Measurements from ENCODE around the gene PGP.

PGP gene

GRCh38 chr16:2235234-2235651 is 20.6 kb upstream of the PGP start:
- TF ChIP-seq CTCF (IDR thresholded peaks at IDR 0.05): no peak

DNA sequence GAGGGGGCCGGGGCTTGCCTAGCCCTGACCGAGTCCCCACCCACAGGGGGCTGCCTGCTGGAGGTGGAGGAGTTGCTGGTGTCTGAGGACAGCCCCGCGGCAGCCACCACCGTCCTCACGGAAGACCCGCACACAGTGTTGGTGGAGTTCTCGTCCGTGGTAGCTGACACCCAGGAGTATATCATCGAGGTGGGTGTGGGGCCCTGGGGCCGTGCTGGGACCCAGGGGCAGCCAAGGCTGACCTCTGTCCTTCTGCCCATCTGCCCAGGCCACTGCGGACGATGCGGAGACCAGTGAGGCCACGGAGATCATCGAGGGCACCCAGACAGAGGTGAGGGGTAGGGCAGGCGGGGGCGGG is 20.2 kb upstream of the PGP start:
- TF ChIP-seq CTCF (IDR thresholded peaks at IDR 0.05): no peak

DNA sequence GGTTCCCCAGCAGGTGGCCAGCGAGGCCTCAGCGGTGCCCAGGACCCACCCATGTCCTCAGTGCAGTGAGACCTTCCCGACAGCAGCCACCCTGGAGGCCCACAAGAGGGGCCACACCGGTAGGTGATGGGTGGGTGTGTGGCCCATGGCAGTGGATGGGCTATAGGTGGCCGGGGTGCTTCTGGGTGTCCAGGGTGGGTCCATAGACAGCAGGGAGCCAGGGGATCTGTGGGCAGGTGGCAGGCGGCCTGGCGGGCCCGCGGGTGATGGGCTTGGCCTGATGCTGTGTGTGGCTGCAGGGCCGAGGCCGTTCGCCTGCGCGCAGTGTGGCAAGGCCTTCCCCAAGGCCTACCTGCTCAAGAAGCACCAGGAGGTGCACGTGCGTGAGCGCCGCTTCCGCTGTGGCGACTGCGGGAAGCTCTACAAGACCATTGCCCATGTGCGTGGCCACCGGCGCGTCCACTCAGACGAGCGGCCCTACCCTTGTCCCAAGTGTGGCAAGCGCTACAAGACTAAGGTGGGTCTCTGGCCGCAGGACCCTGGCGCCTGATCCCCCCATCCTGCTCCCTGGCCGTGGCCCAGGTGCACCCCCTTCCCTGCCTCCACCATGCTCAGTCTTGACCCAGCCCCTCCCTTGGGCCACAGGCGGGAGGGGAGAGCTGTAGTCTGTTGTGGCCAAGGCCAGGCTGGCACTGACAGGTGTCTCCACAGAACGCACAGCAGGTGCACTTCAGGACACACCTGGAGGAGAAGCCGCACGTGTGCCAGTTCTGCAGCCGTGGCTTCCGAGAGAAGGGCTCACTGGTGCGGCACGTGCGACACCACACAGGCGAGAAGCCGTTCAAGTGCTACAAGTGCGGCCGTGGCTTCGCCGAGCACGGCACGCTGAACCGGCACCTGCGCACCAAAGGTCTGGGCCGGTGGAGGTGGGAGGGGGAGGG is 19.5 kb upstream of the PGP start:
- no peak for TF ChIP-seq CTCF (IDR thresholded peaks at IDR 0.05)

- TF ChIP-seq CTCF (IDR thresholded peaks at IDR 0.05): no peak
Measured at GRCh38 chr16:2233046-2233775, 18.6 kb upstream of the PGP start.

DNA sequence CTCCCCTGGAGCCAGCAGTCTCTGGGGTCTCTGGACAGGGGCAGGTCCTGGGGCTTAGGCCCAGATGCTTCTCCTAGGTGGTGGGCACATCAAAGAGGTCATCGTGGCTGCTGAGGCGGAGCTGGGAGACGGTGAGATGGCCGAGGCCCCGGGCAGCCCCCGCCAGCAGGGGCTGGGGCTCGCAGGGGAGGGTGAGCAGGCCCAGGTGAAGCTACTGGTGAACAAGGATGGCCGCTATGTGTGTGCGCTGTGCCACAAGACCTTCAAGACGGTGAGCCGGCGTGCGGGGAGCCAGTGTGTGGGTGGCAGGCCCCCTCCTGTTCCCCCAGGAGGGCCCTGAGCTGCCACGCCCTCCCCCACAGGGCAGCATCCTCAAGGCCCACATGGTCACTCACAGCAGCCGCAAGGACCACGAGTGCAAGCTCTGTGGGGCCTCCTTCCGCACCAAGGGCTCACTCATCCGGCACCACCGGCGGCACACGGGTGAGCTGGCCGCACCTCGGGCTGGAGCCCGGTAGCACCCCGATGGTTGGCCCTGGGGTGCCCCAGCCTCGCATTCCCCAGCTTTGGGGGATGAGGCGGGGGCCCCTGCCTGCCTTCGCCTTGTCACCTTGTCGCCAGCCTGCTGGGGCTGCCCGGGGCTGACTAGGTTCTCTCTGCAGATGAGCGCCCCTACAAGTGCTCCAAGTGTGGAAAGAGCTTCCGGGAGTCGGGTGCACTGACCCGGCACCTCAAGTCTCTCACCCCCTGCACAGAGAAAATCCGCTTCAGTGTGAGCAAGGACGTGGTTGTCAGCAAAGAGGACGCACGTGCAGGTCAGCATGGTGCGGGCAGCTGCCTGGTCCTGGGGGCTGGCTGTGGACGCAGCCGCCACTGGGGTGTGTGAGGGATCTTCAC is 17.7 kb upstream of the PGP start:
- TF ChIP-seq CTCF (IDR thresholded peaks at IDR 0.05): no peak

DNA sequence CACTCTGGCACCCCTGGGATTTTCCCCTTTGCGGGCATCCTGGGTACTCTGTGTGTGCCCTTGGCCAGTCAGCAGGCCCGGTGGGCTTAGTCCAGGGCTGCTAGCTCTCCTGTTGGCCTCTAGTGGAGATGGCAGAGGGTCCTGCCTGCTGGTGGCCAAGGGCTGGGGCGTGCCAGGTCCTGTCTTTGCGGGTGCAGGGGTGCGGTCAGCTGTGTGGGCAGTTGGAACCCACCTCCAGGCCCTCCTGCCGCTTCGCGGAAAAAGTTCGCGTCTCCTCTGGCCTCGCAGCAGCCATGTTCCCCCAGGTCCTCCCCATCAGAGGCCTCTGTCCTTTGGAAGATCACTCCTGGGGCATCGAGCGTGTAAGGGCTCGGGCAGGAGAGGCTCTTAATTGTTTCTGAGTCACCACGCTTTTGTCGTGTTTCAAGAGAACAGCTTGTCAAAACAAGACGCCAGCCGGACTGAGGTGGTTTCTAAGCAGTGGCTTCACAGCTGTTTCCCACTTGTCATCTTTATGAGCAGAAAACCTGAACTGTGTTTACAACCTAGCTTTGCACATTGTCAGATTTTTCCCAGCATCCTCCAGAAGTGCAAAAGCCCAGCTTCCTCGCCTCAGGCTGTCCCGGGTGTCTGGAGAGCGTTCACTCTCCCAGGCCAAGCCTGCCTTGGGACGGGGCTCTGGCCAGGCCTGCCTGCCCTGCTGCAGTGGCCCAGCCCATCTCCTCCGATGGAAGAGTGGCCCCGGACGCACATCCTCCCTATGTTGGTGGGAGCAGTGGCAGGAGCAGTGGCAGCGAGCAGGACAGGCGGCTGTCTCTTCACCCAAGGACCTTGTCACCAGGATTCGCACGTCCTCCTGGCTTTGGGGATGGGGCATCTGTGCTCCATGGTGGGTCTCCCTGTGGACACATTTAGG is 16.6 kb upstream of the PGP start:
- TF ChIP-seq CTCF (IDR thresholded peaks at IDR 0.05): no peak

Measured in LNCAP (cell line).